ENCODE results near the gene AP2A2.
"Not testable (repeated sequence)": the region's sequence is repeated elsewhere in the genome, so short reads cannot be mapped to it uniquely, and the experiment has no call there.

AP2A2 gene

DNA sequence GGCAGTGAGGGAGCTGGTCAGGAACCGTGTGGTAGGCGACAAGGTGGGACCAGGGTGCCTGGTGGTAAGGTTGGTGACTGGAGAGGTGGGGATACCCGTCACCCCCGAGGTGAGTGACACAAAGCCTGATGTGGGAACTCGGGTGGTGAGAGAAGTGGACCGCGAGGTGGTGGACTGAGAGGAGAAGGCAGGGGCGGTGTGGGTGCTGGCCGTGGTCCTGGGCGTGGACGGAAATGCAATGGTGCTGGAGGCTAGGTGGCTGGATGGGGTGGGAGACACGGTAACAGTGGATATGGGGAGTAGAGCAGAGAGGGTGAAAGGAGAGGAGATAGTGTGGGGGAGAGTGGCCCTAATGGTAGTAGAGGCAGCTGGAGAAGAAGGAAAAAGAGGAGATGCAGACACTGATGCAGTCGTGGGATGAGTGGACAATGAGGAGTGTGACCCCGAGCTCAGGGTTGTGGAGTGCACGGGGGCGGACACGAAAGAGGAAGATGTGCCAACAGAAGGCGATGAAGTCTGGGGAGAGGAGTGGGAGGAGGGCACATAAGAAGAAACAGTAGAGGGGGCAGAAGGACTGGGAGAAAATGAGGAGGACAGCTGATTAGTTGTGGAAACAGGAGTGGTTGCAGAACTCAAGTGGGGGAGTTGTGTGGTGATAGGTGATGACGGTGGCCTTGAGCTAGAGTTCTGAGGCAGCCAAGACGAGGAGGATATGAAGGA is 90.3 kb downstream of the AP2A2 start:
- DNase-seq (ENCODE audit: low read depth): no peak

GRCh38 chr11:1016610-1017126 is 91.0 kb downstream of the AP2A2 start:
- DNase-seq (ENCODE audit: low read depth): not testable (repeated sequence)

- DNase-seq (ENCODE audit: low read depth): peak; percentile 9
Observed at GRCh38 chr11:1017269-1018005, 91.8 kb downstream of the AP2A2 start.

- DNase-seq (ENCODE audit: low read depth): no peak
Observed at GRCh38 chr11:1018091-1018490, 92.4 kb downstream of the AP2A2 start.

- no peak for DNase-seq (ENCODE audit: low read depth)
Observed at GRCh38 chr11:1019321-1019910, 93.7 kb downstream of the AP2A2 start.

DNA sequence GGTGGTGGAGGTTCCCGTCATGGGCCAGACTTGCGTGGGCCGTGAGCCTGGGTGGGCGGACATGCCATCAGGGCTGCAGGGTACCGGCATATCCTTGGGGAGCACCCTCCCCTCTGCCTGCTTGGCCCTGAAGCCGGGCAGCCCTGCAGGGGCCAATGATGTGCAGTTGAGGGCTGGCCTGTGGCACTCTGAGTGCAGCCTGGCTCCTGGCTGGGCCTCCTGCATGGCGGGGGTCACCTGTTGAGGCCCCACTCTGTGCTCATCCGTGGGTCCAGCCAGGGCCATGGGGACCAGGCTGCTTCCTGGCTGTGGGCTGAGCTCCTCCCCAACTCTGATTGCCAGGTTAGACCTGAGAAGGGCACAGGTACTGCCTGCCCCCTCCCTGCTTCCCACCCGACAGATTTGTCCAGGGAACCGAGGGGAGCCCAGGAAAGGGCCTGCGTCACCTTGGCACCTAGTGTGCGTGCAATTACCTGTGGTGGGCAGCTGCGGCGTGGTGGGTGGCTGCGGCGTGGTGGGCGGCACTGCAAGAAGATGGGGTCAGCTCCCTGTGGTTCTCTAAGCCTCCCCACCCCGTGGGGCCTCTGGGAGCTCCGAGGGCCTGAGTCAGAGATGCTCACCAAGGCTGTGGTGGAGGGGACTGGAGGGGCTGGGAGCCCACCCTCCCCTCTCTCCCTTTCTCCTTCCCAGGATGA is 94.7 kb downstream of the AP2A2 start:
- no peak for DNase-seq (ENCODE audit: low read depth)

DNA sequence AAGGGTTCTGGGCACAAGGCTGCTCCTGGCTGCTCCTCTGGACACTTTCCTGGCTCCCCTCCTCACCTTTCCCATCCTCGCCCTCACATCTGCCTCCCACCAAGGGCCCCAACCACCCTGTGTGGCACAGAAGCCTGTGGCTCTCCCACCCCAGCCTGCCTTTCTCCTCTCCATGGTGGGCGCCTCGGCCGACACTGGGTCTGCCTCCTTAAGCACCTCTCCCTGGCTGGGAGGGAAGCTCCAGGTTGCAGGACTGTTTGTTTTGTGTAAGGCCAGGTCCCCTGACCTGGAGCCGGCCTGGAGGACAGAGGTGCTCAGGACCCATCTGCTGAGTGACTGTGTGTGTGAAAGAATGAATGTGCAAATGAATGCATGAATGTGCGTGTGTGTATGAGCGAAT is 96.7 kb downstream of the AP2A2 start:
- DNase-seq (ENCODE audit: low read depth): no peak

GRCh38 chr11:1022908-1023810 is 97.5 kb downstream of the AP2A2 start:
- DNase-seq (ENCODE audit: low read depth): no peak

- no peak for DNase-seq (ENCODE audit: low read depth)
Observed at GRCh38 chr11:1023811-1024596, 98.3 kb downstream of the AP2A2 start.

GRCh38 chr11:1024597-1025409 is 99.1 kb downstream of the AP2A2 start:
- no peak for DNase-seq (ENCODE audit: low read depth)

DNA sequence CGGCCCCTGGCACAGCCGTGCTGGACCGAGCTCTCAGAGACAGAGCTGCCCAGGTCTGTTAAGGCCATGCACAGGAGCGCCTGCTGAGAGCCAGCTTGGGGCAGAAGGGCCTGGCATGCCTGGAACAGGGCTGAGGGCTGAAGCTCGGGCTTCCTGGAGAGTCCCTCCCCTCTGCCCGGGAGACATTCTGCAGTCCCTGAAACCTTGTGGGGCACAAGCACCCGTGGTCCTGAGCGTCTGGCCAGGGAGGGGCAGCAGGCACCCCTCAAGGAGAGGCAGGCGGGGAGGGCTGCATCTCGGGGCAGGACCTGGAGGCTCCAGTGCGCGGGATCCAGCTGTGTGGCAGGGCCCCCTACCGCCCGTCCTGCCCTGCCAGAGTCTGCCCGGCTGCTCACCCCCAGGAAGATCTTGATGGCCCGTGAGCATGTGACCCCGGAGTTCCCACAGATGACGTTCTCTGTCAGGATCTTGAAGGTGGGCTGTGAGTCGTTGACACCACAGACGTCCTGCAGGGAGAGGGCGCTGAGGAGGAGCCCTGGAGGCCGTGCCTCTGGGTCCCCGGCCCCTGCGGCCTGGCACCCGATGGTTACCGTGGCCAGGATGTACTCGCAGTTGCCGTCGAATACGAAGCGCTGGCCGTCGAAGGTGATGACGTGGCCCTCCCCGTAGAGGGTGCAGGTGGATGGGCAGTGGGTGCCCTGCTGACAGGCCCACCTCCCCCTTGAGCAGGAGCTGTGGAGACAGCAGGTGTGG is 99.9 kb downstream of the AP2A2 start:
- DNase-seq (ENCODE audit: low read depth): no peak

GRCh38 chr11:1026163-1026450 is 100.4 kb downstream of the AP2A2 start:
- no peak for DNase-seq (ENCODE audit: low read depth)

DNA sequence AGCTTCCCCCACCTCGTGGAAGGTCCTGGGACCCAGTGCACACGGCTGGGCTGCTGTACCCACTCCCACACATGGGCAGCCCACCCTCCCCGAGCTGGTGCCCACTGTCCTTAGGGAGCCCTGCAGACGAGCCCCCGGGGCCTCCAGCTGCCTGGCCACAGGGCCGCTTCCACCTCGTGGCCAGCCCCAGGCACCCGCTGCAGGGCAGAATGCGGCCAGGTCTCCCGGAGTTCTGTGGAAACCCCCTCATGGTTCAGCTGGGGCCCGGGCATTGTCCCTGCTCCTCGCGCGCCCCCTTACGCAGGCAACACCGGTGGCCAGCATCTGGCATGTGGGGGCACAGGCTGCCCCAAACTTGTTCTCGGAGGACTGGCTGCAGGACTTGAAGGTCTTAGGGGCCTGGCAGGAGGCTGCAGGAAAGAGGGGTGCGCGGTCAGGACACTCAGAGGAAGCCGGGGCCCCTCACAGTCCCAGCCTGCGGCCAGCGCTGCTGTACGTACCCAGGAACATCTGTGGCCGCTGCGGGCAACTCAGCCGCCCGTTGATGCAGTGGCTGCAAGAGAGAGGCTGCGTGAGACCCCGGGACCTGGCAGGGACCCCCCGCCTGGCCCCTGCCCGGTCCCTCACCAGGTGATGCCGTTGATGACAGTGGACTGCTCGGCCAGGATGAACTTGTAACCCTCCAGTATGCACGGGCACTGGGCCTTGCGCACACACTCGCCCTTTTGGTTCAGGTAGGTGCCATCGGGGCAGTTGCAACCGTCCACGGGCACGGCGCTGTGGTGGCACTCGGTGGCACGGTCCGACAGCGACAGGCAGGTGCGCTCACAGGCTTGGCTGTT is 101.2 kb downstream of the AP2A2 start:
- no peak for DNase-seq (ENCODE audit: low read depth)

DNA sequence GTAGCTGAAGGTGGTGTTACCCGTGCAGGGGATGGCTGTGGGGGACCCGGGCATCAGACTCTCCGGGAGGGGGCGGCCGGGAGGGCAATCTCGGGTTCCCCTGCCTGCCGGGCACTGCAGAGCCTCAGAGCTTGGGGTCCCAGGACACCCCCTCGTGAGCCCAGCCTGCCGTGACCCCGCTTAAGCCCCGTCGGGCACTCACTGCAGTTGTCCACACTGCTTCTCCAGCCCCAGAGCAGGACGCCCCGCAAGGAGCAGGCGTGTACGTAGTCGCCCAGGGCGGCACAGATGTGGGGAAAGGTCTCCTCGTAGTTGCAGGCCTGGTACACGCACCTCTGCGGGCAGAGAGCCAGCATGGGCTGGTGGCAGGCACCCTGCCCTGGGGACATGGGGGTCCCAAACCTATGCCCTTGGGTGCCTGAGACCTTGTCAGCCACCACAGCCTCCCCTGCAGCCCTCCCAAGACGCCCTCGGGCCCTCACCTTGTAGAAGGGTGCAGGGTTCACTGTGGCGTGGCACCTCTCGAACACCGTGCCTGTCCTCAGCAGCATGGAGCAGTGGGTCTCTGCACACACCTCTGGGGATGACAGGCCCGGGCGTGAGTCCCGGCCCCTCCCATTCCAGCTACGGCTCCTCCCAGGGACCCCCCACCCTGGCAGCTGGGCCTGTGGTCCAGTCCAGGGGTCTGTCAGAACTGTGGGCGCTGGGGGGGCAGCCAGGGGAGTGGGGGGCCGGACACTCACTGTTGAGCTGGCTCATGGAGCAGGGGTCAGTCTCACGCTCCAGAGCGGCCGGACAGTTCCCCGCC is 102.0 kb downstream of the AP2A2 start:
- DNase-seq (ENCODE audit: low read depth): no peak

DNA sequence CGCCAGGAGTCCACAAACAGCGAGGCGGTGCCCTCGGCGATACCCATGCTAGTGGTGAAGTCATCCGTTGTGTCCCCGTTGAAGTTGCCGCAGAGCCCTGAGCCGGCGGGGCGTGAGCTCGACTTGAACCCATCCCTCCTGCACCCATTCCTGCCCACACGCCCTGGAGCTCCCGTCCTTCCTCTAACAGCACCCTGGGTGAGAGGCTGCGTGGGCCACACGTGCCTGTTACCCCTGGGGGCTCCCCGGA is 102.5 kb downstream of the AP2A2 start:
- DNase-seq (ENCODE audit: low read depth): no peak

GRCh38 chr11:1028616-1029015 is 102.9 kb downstream of the AP2A2 start:
- no peak for DNase-seq (ENCODE audit: low read depth)

DNA sequence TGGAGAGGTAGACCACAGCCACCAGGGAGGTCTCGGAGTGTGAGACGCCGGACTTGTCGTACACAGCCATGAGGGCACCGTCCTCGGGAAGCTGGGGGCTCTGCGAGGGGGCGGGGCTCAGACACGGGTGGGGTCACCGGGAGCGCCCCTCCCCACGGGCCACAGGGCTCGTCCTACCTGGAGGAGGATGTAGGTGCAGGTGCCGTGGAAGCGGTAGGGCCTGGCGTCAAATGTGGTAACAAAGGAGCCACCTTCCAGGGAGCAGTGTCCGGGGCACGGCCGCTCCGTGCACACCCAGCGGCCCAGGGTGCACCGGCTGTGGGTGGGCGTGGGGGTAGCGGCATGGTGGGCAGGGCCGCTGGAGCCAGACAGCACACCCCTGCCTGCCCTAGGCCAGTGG is 103.4 kb downstream of the AP2A2 start:
- DNase-seq (ENCODE audit: low read depth): no peak

- DNase-seq (ENCODE audit: low read depth): no peak
Observed at GRCh38 chr11:1029654-1030053, 104.0 kb downstream of the AP2A2 start.
